ENCODE data around the gene PRKAG3. TPM values are rescaled to one million over a fixed set of nuclear protein-coding genes. Genes with fewer than 3 reads are reported as not detected.
A peak's percentile ranks its signal among the peaks of the same experiment; 100 is the strongest.
"Not testable (repeated sequence)": the region's sequence is repeated elsewhere in the genome, so short reads cannot be mapped to it uniquely, and the experiment has no call there.

The PRKAG3 gene
- total RNA-seq, 6 donors from 2014 or later = not detected

DNA sequence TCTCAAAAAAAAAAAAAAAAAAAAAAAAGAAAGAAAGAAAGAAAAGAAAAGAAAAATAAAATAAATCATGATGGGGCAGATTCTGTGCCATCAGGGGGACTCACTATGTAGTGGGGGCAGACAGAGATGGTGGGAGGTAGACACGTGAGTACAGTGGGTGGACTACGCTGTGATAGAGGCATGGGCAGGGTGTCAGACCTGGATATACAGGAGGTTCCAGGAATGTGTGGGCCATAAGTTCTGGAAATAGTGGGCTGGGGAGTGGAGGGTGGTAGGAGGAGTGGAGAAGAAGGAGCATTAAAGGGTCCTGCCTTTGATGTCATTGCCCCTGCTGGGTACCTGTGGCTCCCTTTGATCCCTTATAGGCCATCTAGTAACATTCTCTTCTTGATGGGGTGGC is 19.2 kb upstream of the PRKAG3 start:
- Histone ChIP-seq H3K27me3 (peaks cover 0 to 5% (median 0%) of the 10 kb centered on the region in 4 donors), H3K36me3 (no peaks in the 10 kb centered on the region), H3K9me3 (no peaks in the 10 kb centered on the region), H3K4me3 (no peak overlapping the region), H3K4me1 (peaks cover 0 to 7% (median 2%) of the 10 kb centered on the region in 4 donors), H3K27ac (no peak overlapping the region)
- ATAC-seq (ENCODE audit: low FRiP score in 2 of 2) (no peak), DNase-seq (no peak)
- TF ChIP-seq POLR2AphosphoS5 (IDR thresholded peaks at IDR 0.05) (no peak), POLR2A (IDR thresholded peaks at IDR 0.05) (no peak), EP300 (IDR thresholded peaks at IDR 0.05) (no peak)
- TF ChIP-seq, protein P1, sequence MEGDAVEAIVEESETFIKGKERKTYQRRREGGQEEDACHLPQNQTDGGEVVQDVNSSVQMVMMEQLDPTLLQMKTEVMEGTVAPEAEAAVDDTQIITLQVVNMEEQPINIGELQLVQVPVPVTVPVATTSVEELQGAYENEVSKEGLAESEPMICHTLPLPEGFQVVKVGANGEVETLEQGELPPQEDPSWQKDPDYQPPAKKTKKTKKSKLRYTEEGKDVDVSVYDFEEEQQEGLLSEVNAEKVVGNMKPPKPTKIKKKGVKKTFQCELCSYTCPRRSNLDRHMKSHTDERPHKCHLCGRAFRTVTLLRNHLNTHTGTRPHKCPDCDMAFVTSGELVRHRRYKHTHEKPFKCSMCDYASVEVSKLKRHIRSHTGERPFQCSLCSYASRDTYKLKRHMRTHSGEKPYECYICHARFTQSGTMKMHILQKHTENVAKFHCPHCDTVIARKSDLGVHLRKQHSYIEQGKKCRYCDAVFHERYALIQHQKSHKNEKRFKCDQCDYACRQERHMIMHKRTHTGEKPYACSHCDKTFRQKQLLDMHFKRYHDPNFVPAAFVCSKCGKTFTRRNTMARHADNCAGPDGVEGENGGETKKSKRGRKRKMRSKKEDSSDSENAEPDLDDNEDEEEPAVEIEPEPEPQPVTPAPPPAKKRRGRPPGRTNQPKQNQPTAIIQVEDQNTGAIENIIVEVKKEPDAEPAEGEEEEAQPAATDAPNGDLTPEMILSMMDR (IDR thresholded peaks at IDR 0.05) = no peak
- WGBS, 2 donors = 79 to 84% methylated on average over 2 of the region's 2 CpGs

DNA sequence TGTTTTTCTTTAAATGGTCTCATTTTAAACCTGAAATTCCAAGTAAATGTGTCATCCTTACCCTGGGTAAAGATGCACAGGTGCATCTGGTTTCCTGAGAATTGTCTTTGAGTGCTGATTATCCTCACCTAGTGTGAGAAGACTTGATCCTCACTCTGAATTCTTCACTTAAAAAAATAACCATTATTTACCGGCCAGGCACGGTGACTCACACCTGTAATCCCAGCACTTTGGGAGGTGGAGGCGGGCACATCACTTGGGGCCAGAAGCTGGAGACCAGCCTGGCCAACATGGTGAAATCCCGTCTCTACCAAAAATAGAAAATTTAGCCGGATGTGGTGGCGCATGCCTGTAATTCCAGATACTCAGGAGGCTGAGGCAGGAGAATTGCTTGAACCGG is 18.1 kb upstream of the PRKAG3 start:
- peaks cover 0 to 7% (median 2%) of the 10 kb centered on the region in 4 donors for H3K4me1 ChIP-seq
- no peak for DNase-seq
- ATAC-seq (ENCODE audit: low FRiP score in 2 of 2) = no peak
- no peaks in the 10 kb centered on the region for H3K9me3 ChIP-seq
- no peak overlapping the region for H3K27ac ChIP-seq
- 66 to 81% methylated on average over 4 to 7 of the region's 7 CpGs for WGBS, 2 donors
- no peaks in the 10 kb centered on the region for H3K36me3 ChIP-seq
- no peaks in the 10 kb centered on the region for H3K27me3 ChIP-seq
- no peak for TF ChIP-seq EP300 (IDR thresholded peaks at IDR 0.05)
- no peak for TF ChIP-seq POLR2AphosphoS5 (IDR thresholded peaks at IDR 0.05)
- no peak for TF ChIP-seq POLR2A (IDR thresholded peaks at IDR 0.05)
- TF ChIP-seq, protein P1 (IDR thresholded peaks at IDR 0.05) = no peak
- H3K4me3 ChIP-seq = no peak overlapping the region

DNA sequence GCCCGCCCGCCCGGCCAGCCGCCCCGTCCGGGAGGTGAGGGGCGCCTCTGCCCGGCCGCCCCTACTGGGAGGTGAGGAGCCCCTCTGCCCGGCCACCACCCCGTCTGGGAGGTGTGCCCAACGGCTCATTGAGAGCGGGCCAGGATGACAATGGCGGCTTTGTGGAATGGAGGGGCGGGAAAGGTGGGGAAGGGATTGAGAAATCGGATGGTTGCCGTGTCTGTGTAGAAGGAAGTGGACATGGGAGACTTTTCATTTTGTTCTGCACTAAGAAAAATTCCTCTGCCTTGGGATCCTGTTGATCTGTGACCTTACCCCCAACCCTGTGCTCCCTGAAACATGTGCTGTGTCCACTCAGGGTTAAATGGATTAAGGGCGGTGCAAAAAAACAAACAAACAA is 15.4 kb upstream of the PRKAG3 start:
- H3K36me3 ChIP-seq; H3K27me3 ChIP-seq; H3K9me3 ChIP-seq; DNase-seq; H3K4me3 ChIP-seq; H3K4me1 ChIP-seq; H3K27ac ChIP-seq; ATAC-seq (ENCODE audit: low FRiP score in 2 of 2): not testable (repeated sequence)
- WGBS, 2 donors = 73 to 84% methylated on average over 9 to 14 of the region's 18 CpGs

DNA sequence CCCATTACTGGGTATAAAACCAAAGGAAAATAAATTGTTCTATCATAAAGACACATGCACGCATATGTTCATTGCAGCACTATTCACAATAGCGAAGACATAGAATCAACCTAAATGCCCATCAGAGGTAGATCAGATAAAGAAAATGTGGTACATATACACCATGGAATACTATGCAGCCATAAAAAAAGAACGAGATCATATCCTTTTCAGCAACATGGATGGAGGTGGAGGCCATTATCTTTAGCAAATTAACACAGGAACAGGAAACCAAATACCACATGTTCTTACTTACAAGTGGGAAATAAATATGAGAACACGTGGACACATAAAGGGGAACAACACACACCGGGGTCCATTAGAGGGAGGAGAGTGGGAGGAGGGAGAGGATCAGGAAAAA is 12.7 kb upstream of the PRKAG3 start:
- 73 to 80% methylated on average over 5 of the region's 5 CpGs for WGBS, 2 donors
- H3K4me3 ChIP-seq; DNase-seq; H3K9me3 ChIP-seq; H3K27me3 ChIP-seq; H3K36me3 ChIP-seq; H3K27ac ChIP-seq; ATAC-seq (ENCODE audit: low FRiP score in 2 of 2); H3K4me1 ChIP-seq: not testable (repeated sequence)

DNA sequence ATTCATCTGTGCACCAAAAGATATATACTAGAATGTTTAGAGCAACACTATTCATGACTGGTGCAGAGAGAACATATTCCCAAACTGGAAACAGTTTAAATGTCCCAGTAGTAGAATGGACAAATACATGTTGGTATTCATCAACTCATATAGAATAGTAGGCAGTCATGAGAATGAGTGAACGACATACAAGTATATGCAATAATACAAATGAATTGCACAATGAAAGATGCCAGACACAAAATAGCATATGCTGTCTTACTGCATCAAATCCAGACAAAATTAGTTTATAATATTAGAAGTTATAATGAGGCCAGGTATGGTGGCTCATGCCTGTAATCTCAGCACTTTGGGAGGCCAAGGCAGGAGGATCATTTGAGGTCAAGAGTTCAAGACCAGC is 8.3 kb upstream of the PRKAG3 start:
- 76 to 86% methylated on average over 1 of the region's 1 CpG for WGBS, 2 donors
- ATAC-seq (ENCODE audit: low FRiP score in 2 of 2) (no peak), DNase-seq (no peak)
- TF ChIP-seq, protein P1 (IDR thresholded peaks at IDR 0.05) = no peak
- TF ChIP-seq POLR2AphosphoS5 (IDR thresholded peaks at IDR 0.05) (no peak), POLR2A (IDR thresholded peaks at IDR 0.05) (no peak), EP300 (IDR thresholded peaks at IDR 0.05) (no peak)
- no peaks in the 10 kb centered on the region for H3K27me3 ChIP-seq
- no peaks in the 10 kb centered on the region for H3K4me1 ChIP-seq
- H3K27ac ChIP-seq = no peak overlapping the region
- no peaks in the 10 kb centered on the region for H3K36me3 ChIP-seq
- no peak overlapping the region for H3K4me3 ChIP-seq
- H3K9me3 ChIP-seq = peaks cover 0 to 5% (median 2%) of the 10 kb centered on the region in 4 donors

DNA sequence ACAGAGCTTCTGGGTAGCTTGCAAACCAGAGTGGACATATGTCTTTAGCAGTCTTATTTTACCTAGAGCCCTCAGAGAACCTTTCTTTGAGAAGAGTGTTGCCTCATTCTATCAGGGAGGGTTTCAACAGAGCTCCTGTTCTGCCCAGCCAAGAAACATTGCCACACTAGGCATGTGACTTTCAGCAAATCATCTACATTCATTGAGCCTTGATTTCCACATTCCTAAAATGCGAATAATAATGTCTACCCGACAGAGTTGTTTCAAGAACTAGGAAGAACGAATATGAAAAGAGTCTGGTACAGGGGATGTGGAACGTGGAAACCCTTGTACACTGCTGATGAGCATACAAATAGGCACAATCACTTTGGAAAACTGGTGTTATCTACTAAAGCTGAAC is 7.8 kb upstream of the PRKAG3 start:
- H3K4me3 ChIP-seq = no peak overlapping the region
- no peaks in the 10 kb centered on the region for H3K36me3 ChIP-seq
- WGBS, 2 donors = 40 to 56% methylated on average over 4 of the region's 4 CpGs
- TF ChIP-seq, protein P1 (IDR thresholded peaks at IDR 0.05) = no peak
- TF ChIP-seq EP300 (IDR thresholded peaks at IDR 0.05) (peak in 1 of 4 donors; percentile 66), POLR2AphosphoS5 (IDR thresholded peaks at IDR 0.05) (peak; percentile 8 to 53)
- ATAC-seq (ENCODE audit: low FRiP score in 2 of 2) (peak in 1 of 2 donors; percentile 56), DNase-seq (peak in 1 of 2 donors; percentile 46)
- H3K27ac ChIP-seq = peak overlapping the region in 2 of 4 donors; percentile 22 to 66
- no peaks in the 10 kb centered on the region for H3K4me1 ChIP-seq
- no peaks in the 10 kb centered on the region for H3K27me3 ChIP-seq
- peaks cover 0 to 5% (median 2%) of the 10 kb centered on the region in 4 donors for H3K9me3 ChIP-seq
